ENCODE data around the gene CACNA1F. TPM values are rescaled to one million over a fixed set of nuclear protein-coding genes. Genes with fewer than 3 reads are reported as not detected.

CACNA1F gene
- total RNA-seq, 4 donors from 2014 or later: 0.32 to 2.8 (median 0.96) TPM; not detected in 1

DNA sequence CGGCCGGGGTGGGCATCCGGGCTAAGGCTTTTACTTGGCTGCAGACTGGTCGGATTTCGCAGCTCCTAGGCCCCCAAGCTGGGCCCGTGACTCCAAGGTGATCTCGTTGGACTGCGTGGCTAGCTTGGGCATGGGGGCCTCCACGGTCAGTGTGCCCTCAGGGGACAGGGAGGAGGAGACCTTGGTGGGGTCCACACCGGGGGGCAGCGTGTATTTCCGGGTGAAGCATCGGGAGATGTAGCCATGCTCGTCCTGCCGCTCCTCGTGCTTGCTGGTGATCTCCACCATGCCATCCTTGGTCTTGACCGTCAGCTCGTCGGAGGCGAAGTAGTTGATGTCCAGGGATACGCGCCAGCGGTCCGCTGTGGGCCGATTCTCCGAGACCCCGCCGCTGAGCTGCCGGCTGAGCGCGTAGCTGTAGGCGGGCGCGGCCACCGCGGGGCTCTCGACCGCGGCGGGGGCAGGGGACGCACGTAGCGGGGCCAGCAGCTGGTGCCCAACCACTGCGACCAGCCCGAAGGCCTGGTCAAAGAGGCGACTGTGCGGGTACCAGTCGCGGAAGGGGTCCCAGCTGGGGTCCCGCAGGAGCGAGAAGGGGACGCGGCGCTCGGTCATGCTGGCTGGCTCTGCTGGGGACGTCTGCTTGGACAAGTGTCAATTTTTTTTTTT lies 881 bp upstream of the CACNA1F start:
- H3K4me3 ChIP-seq: no peak overlapping the region
- H3K4me1 ChIP-seq: peaks cover 0 to 11% (median 2%) of the 10 kb centered on the region in 4 donors
- 85% methylated on average over 55 of the region's 56 CpGs; no CpG with 5 or more reads in 1 of the 2 donors for WGBS, 2 donors (ENCODE audit: low coverage in 1 of 2)
- intact Hi-C loops (cut with DNase I; ENCODE audit: low total_unique reads): no loop called here
- no peaks in the 10 kb centered on the region for H3K9me3 ChIP-seq
- H3K27me3 ChIP-seq: no peaks in the 10 kb centered on the region
- in situ Hi-C loops (cut with MboI; ENCODE audit: low pct_ligation_motif_present in 1 of 4, low pct_unique_long_range_greater_than_20kb in 1 of 4, low sequenced_read_pairs in 3 of 4): no loop called here
- no peak for TF ChIP-seq EP300 (IDR thresholded peaks at IDR 0.05; ENCODE audit: low read depth)
- TF ChIP-seq, protein P1, sequence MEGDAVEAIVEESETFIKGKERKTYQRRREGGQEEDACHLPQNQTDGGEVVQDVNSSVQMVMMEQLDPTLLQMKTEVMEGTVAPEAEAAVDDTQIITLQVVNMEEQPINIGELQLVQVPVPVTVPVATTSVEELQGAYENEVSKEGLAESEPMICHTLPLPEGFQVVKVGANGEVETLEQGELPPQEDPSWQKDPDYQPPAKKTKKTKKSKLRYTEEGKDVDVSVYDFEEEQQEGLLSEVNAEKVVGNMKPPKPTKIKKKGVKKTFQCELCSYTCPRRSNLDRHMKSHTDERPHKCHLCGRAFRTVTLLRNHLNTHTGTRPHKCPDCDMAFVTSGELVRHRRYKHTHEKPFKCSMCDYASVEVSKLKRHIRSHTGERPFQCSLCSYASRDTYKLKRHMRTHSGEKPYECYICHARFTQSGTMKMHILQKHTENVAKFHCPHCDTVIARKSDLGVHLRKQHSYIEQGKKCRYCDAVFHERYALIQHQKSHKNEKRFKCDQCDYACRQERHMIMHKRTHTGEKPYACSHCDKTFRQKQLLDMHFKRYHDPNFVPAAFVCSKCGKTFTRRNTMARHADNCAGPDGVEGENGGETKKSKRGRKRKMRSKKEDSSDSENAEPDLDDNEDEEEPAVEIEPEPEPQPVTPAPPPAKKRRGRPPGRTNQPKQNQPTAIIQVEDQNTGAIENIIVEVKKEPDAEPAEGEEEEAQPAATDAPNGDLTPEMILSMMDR (IDR thresholded peaks at IDR 0.05): no peak
- no peak for TF ChIP-seq POLR2AphosphoS5 (IDR thresholded peaks at IDR 0.05)
- TF ChIP-seq POLR2A (IDR thresholded peaks at IDR 0.05): no peak
- no peak overlapping the region for H3K27ac ChIP-seq
- DNase-seq: no peak
- H3K36me3 ChIP-seq: no peaks in the 10 kb centered on the region

DNA sequence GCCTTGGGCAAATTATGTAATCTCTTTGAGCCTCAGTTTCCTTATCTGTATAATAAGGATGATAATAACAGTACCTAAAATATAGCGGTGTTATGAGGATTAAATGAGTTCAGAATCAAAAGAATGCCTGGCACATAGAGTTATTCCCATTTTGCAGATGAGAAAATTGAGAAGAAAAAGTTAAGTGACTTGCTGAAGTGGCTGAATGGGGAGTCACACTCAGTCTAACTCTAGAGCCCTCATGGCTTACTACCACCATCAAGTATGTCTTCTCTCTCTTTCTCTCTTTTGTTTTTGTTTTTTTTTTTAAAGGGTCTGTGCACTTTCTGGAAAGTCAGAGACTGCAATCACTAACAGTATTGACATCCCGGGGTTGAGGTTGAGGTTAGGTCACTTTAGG lies 615 bp downstream of the CACNA1F start:
- TF ChIP-seq, protein P1 (IDR thresholded peaks at IDR 0.05): no peak
- Histone ChIP-seq H3K4me1 (peaks cover 0 to 11% (median 2%) of the 10 kb centered on the region in 4 donors), H3K4me3 (no peak overlapping the region), H3K27ac (no peak overlapping the region), H3K27me3 (no peaks in the 10 kb centered on the region), H3K9me3 (no peaks in the 10 kb centered on the region), H3K36me3 (no peaks in the 10 kb centered on the region)
- 72 to 100% methylated on average over 1 to 2 of the region's 2 CpGs for WGBS, 2 donors (ENCODE audit: low coverage in 1 of 2)
- no peak for DNase-seq
- in situ Hi-C loops (cut with MboI; ENCODE audit: low pct_ligation_motif_present in 1 of 4, low pct_unique_long_range_greater_than_20kb in 1 of 4, low sequenced_read_pairs in 3 of 4) (no loop called here), intact Hi-C loops (cut with DNase I; ENCODE audit: low total_unique reads) (no loop called here)

DNA sequence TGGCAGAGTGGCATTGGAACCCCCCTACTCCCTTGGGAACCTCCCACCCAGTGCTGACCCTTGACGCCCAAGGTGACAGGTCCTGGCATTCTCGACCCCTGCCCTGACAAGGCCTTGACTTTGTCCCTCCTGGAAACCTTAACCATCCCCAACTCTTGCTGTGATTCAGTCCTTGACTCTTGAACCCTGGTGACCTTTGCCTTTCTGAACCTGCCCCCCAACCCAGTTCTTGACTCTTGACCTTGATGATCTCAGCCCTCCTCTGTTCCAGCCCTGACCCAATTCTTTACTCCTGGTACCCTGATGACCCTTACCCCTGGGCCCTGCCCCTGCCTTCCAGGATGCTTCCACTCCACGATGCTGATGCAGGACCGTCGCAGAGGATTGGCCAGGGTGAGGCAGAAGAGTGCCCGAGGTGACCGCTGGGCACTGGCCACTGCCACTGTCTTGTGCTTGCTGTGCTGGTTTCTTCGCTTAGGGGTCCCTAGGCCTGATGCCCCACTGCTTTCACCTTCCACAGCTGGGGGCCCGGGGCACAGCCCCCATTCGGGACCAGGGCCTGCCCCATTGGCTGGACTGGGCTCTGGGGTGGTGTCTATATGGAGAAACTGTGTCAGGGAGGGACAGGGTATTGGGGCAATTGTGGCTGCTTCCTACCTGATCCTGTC lies 1.7 kb downstream of the CACNA1F start:
- TF ChIP-seq EP300 (IDR thresholded peaks at IDR 0.05; ENCODE audit: low read depth): no peak
- TF ChIP-seq, protein P1 (IDR thresholded peaks at IDR 0.05): no peak
- TF ChIP-seq POLR2AphosphoS5 (IDR thresholded peaks at IDR 0.05): no peak
- TF ChIP-seq POLR2A (IDR thresholded peaks at IDR 0.05): no peak
- H3K4me1 ChIP-seq: peaks cover 0 to 6% (median 2%) of the 10 kb centered on the region in 4 donors
- H3K9me3 ChIP-seq: no peaks in the 10 kb centered on the region
- no peak for DNase-seq
- in situ Hi-C loops (cut with MboI; ENCODE audit: low pct_ligation_motif_present in 1 of 4, low pct_unique_long_range_greater_than_20kb in 1 of 4, low sequenced_read_pairs in 3 of 4): no loop called here
- peak overlapping the region in 3 of 4 donors; percentile 22 to 75 (median 53) for H3K27ac ChIP-seq
- intact Hi-C loops (cut with DNase I; ENCODE audit: low total_unique reads): no loop called here
- H3K4me3 ChIP-seq: no peak overlapping the region
- 85% methylated on average over 10 of the region's 10 CpGs; no CpG with 5 or more reads in 1 of the 2 donors for WGBS, 2 donors (ENCODE audit: low coverage in 1 of 2)
- no peaks in the 10 kb centered on the region for H3K27me3 ChIP-seq
- no peaks in the 10 kb centered on the region for H3K36me3 ChIP-seq

DNA sequence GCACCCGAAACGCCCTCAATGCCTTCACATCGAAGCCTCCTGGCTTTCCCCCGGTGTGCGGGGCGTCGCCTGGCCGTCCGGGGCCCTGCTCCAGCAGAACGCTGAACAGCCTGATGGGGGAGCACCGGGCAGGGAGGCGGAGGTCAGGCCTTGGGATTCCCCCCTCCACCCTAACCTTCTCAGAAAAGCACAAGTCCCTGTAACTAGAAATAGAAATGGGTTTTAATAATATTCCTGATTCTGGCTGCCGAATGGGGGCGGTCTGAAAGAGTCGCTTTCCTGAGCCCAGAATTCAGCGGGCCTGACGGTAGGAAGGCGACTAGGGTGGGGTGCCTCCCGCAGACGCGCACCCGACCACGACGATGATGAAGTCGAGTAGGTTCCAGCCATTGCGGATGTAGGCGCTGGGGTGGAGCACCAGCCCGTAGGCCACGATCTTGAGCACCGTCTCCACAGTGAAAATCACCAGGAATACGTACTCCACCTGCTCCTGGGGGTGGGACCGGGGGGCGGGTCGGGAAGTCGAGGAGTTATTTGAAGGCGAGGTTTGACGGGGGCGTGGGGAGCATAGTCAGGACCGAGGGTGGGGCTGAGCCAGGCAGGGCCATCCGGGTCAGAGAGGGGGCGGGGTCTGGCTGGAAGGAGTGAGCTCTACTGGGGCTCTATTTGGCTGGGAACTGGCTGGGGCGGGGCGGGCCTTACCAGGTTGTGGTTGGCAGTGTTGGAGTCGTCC lies 2.5 kb downstream of the CACNA1F start:
- 59% methylated on average over 43 of the region's 44 CpGs; no CpG with 5 or more reads in 1 of the 2 donors for WGBS, 2 donors (ENCODE audit: low coverage in 1 of 2)

More for the DNA sequence above, 2.5 kb downstream of the CACNA1F start:
- Histone ChIP-seq H3K36me3 (no peaks in the 10 kb centered on the region), H3K4me3 (peak overlapping the region; percentile 2 to 47 (median 16)), H3K27ac (peak overlapping the region; percentile 22 to 75 (median 60)), H3K4me1 (no peaks in the 10 kb centered on the region), H3K9me3 (no peaks in the 10 kb centered on the region), H3K27me3 (no peaks in the 10 kb centered on the region)
- peak; percentile 40 for TF ChIP-seq POLR2A (IDR thresholded peaks at IDR 0.05)
- no peak for TF ChIP-seq POLR2AphosphoS5 (IDR thresholded peaks at IDR 0.05)
- TF ChIP-seq, protein P1 (IDR thresholded peaks at IDR 0.05): peak in 1 of 5 experiments; percentile 20
- TF ChIP-seq EP300 (IDR thresholded peaks at IDR 0.05; ENCODE audit: low read depth): no peak
- intact Hi-C loops (cut with DNase I; ENCODE audit: low total_unique reads) (no loop called here), in situ Hi-C loops (cut with MboI; ENCODE audit: low pct_ligation_motif_present in 1 of 4, low pct_unique_long_range_greater_than_20kb in 1 of 4, low sequenced_read_pairs in 3 of 4) (no loop called here)
- peak; percentile 86 for DNase-seq
